G401 (cell line): ENCODE data around the gene CDK8. TPM values are rescaled to one million over a fixed set of nuclear protein-coding genes. Genes with fewer than 3 reads are reported as not detected.

Source experiments
- DNase-seq: peaks from one replicate; pipeline ENCODE4 v3.0.0-alpha.2; 2015; ENCODE audit warnings: low spot score
- in situ Hi-C: cut with HindIII; loops from 2 replicates; pipeline ENCODE4 v1.10.0; 2016; ENCODE audit warnings: low sequenced_read_pairs, mixed read lengths
- total RNA-seq: library from RNA; depleted of rRNA; stranded (reverse); fragments of >200 nt; shearing (Covaris generic); gene quantifications from 2 replicates; pipeline ENCODE4 v1.2.3, GENCODE V29; 2014; rRNA removed

Gene CDK8
- 27.2 and 29.0 TPM in 2 replicates for total RNA-seq

DNA sequence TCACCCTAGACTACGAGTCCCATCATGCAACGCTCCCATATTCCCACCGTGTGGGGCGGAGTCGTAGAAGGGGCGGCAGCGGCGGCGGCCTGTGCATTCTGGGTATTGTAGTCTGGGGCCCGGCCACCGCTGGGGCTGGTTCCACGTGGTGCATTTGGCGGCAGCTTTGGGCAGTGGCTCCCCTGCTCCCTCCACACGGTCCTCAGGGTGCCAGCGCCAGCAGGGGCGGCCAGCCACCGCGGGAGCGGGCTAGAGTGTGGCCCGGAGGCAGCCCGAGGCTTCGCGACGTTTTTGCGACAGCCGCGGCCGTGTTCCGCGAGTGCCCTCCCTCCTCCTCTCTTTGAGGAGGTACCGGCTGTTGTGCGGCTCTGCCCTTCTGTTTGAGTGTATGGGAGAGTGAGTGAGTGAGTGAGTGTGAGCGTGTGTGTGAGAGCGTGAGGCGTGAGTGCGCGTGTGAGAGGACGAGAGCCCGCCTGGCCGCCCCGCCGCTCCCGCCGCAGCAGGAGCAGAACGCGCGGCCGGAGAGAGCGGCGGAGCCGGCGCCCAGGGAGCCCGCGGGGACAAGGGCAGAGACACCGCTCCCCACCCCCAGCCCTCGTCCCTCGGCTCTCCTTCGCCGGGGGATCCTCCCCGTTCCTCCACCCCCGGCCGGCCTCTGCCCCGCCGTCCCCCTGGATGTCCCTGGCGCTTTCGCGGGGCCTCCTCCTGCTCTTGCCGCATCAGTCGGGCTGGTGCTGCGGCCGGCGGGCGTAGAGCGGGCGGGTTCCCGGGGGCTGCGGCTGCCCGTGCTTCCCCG lies at the start of gene CDK8:
Gene CDK8, plus strand, starts transcription at position 343 of the 796 bp plus-strand sequence. CDS start 513 bp downstream, outside the sequence.
- DNase-seq: peak; percentile 91
- in situ Hi-C loops: no loop called here

- no peak for DNase-seq
- in situ Hi-C loops: no loop called here
These were observed 45.6 kb upstream of the CDK8 start for GRCh38 chr13:26208287-26208686.

DNA sequence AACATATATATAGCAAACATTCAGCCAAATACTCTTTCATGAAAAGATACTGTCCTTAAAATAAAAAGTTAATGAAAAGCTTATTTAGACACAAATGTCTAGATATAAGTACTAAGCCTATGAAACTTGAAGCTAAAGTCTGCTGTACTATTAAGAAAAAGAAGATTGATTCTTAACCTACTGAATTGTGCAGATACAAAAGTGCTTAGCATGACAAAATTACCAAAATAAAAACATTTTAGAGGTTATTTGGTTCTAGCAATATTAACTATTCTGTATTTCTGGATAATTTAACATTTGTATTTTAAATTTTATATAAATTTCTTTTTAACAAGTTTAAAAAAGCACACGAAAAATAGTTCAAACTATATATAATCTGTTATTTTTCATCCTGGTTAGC lies 40.6 kb upstream of the CDK8 start:
- in situ Hi-C loops: no loop called here
- DNase-seq: no peak

GRCh38 chr13:26213982-26214381 lies 39.9 kb upstream of the CDK8 start:
- DNase-seq: no peak
- in situ Hi-C loops: no loop called here

- in situ Hi-C loops: no loop called here
These were observed 37.9 kb upstream of the CDK8 start for GRCh38 chr13:26216042-26216441.

DNA sequence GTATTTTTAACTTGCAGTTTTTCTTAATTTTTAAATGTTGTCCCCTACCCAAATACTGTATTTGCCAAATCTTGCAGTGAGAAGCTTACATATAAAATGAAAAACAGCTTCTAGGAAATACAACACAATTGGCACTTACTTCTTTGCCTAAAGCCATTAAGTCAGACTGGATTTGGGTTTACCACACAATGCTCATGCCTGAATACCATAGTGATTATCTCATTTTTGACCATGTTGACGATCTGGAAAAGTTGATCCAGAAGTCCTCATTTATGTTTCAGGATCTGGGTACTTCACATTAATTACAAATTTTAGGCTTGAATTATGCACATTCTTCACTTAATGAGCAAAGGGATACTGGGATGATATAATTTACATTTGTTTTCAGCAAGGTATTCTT lies 34.2 kb upstream of the CDK8 start:
- no peak for DNase-seq
- in situ Hi-C loops: no loop called here

More at GRCh38 chr13:26216042-26216441, 37.9 kb upstream of the CDK8 start:
- no peak for DNase-seq

- no peak for DNase-seq
- in situ Hi-C loops: no loop called here
These were observed 33.4 kb upstream of the CDK8 start for GRCh38 chr13:26220575-26220974.

DNA sequence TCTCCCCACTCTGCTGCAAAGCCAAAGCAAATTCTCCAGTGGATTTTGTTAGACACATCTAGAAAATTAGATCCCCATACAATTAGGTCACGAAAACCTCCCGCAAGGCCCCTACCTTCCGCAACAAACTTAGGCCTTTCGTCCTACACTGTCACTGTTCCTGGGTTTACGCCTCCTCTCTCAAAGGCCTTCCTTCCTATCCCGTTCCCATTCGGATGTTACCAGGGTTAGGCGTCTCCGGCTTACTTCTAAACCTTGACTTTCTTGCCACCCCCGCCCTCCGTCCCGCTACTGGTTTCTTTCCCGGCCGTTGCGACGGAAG lies 32.6 kb upstream of the CDK8 start:
- in situ Hi-C loops: no loop called here
- no peak for DNase-seq

- in situ Hi-C loops: no loop called here
- DNase-seq: peak; percentile 99
These were observed 32.0 kb upstream of the CDK8 start, which contains the start of gene RNF6 for GRCh38 chr13:26221721-26222519. Gene RNF6 (minus strand): TSS chr13:26222314. CDS start chr13:26219649, 2,665 bp downstream.

- DNase-seq: no peak
- in situ Hi-C loops: no loop called here
These were observed 31.3 kb upstream of the CDK8 start for GRCh38 chr13:26222520-26223046.

- no peak for DNase-seq
- in situ Hi-C loops: no loop called here
These were observed 27.9 kb upstream of the CDK8 start for GRCh38 chr13:26225896-26226617.

DNA sequence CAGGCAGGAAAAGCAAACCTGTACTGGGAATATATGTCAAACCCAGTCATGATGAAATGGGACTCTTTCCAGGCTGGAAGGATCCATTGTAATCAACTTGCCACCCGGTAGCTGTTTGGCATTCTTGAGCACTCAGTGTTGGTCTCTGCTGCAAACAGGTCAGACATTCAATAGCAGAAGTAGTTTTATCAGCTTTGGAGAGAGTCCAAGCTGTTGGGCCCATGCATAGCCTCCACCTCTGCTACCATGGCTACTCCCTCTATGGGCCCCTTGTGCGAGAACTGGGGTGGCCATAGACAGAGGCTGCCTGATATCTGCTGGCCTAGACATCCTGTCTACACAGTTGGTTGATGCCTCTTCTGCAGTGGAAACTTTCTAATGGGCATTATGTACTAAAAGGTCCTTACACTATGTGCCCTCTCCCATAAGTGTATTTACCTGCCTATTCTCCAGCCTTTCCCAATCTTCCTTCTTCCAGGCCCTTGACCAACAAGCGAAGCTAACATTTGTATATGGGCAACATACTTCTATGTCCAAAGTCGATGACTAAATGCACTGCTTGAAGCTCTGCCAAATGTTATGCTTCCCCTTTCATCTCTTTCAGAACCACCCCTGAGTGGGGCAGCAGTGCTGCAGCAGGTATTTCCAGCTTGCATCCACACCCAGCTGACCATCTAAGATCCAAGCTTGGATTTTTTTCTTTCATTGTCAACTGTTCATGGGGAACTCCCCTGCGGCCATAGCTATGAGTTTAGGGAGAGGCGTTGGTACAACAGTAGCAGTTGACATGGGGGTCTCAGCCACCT lies 26.6 kb upstream of the CDK8 start:
- in situ Hi-C loops: no loop called here
- no peak for DNase-seq

DNA sequence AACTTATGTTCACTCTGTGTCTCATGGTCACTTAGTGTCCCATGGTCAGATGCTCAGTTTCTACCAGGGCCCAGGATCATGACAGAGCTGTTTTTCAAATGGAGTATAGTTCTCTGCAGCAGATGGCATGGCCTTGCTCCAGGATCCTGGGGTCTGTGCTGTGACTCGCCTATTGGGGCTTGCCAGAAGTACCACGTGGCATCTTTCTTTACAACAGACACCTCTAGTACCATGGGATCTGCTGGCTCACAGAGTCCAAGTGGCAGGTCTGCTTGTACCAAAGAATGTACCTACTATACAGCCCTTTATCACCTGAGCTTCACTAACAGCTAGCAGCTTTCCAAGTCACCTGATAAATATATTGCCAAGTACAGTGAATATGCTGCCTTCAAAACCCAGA lies 25.8 kb upstream of the CDK8 start:
- in situ Hi-C loops: no loop called here
- DNase-seq: peak; percentile 99

DNA sequence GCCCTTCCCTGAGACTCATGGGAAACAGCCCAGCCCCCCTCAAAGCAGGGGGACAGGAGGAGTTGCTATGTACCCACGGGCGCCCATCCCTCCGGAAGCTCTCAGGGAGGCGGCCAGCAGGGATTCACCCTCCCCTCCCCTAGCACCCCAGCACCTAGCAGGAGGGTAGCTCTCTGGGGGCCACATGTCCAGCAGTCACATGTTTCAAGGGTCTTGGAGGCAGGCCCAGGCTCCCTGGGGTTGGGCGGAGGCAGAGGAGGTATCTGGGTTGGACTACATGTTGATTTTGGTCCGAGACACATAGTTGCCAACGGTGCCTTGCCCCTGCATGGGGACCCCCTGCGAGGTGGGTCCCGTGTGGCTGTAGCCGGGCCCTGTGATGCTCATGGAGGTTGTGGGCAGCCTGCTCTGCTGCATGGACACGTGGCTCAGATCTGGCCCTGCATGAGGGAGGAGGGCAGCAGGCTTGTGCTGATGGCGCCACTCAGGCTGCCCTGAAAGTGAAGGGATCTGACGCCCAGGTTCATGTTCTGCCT lies 24.8 kb upstream of the CDK8 start:
- DNase-seq: no peak
- in situ Hi-C loops: no loop called here

DNA sequence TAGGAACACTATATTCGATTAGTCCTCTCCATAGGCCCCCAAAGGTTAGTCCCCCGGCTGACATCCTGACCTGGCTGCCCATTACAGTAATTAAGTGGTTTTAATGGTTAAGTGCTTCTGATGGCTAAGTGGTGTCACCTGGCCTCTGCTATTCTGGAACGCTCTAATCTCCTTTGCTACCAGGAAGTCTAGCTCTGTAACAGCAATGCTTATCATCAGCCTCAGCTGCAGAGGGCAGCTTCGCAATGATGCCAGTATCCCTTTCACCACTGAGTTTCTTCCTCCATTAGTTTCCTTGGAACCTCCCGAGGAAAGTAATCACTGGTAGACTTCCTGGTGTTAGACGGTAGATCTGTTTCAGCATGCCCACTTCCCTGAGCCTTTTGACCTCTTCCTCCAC lies 23.2 kb upstream of the CDK8 start:
- DNase-seq: no peak
- in situ Hi-C loops: no loop called here

GRCh38 chr13:26236296-26236695 lies 17.6 kb upstream of the CDK8 start:
- in situ Hi-C loops: no loop called here
- no peak for DNase-seq

- in situ Hi-C loops: no loop called here
- no peak for DNase-seq
These were observed 7.8 kb upstream of the CDK8 start for GRCh38 chr13:26246154-26246553.

DNA sequence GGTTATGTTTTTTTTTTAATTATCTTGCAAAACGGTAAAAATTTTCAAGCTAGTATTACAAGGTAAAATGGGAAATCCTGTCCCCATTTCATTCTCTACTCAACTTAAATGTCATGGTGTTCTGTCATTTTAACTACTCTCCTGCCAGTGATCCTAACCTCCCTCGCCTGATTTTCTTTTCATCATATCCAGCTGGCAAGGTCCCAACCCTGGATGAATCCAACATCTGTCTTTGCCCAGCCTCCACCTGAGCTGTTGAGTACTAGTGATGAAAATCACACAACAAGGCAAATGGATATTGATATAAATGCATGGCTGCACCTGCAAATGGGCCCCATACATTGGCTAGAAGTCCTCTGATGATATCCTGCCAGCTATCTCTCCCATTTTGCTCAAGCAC lies 6.9 kb upstream of the CDK8 start:
- in situ Hi-C loops: no loop called here
- DNase-seq: no peak

DNA sequence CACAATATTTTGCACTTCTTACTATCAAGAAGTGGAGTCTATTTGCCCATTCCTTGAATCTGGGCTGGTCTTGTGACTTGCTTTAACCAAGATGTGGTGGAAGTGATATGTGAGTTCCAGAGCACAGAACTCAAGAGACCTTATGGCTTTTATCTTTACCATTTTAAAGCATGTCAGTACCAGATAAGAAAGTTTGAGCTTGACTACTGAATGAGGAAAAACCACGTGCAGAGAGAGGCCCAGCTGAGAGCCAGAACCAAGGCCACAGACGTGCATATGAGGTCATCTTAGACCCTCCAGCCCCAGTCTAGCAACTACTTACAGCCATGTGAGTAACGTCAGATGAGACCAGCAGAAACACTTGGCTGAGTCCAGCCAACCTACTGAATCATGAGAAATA lies 6.3 kb upstream of the CDK8 start:
- in situ Hi-C loops: no loop called here

More for the DNA sequence above, 6.3 kb upstream of the CDK8 start:
- DNase-seq: no peak
